ENCODE data around the gene INPP5B.

DNA sequence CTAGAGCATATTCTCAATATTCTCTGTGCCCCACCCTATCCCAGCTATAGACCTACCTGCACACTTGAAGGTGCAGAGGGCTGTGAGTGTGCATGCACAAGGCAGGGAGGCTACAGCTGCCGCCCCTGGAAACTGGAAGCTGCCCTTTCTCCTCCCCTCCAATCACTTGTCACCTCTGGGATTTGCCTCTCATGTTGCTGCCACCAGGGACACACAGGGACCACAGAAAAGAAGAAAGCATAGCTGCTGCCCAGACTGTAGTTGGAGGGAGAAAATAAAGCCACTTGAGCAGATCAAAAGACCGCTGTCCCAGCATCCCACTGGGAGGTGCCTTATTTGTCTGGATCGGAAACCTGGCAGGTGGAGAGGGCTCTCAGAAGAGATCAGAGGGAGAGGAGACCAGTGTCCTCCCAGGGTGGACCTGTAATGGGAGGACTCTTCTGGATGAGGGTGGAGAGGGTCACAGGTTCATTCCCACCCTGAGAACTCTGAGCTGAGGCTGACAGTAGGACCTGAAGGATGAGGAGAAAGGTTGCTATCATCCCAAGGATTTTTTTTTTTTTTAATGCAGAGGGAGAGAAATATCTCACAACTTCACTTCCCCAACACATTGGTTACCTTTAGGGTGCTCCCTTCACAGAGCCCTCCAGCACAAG lies 7.6 kb upstream of the INPP5B start:
- TF ChIP-seq, protein P1, sequence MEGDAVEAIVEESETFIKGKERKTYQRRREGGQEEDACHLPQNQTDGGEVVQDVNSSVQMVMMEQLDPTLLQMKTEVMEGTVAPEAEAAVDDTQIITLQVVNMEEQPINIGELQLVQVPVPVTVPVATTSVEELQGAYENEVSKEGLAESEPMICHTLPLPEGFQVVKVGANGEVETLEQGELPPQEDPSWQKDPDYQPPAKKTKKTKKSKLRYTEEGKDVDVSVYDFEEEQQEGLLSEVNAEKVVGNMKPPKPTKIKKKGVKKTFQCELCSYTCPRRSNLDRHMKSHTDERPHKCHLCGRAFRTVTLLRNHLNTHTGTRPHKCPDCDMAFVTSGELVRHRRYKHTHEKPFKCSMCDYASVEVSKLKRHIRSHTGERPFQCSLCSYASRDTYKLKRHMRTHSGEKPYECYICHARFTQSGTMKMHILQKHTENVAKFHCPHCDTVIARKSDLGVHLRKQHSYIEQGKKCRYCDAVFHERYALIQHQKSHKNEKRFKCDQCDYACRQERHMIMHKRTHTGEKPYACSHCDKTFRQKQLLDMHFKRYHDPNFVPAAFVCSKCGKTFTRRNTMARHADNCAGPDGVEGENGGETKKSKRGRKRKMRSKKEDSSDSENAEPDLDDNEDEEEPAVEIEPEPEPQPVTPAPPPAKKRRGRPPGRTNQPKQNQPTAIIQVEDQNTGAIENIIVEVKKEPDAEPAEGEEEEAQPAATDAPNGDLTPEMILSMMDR (IDR thresholded peaks at IDR 0.05), result no peak
- TF ChIP-seq POLR2A (IDR thresholded peaks at IDR 0.05), result no peak

All from heart left ventricle (tissue), 13 donors.